Raji (cell line): Measurements from ENCODE around the gene TLK1.

Experiments used
- POLR2A ChIP-seq: IDR thresholded peaks from 2 replicates; pipeline ENCODE4 v1.6.1; 2011; ENCODE audit warnings: low read depth, low read length, control low read depth; ENCODE audit not compliant: insufficient read depth

Gene TLK1

GRCh38 chr2:171180229-171180930 lies 19.7 kb upstream of the TLK1 start:
- no peak for TF ChIP-seq POLR2A

- TF ChIP-seq POLR2A, result no peak
These were observed 18.3 kb upstream of the TLK1 start for GRCh38 chr2:171178993-171179392.

- no peak for TF ChIP-seq POLR2A
These were observed 15.8 kb upstream of the TLK1 start for GRCh38 chr2:171176516-171176915.

- no peak for TF ChIP-seq POLR2A
These were observed 13.4 kb upstream of the TLK1 start for GRCh38 chr2:171174075-171174474.

DNA sequence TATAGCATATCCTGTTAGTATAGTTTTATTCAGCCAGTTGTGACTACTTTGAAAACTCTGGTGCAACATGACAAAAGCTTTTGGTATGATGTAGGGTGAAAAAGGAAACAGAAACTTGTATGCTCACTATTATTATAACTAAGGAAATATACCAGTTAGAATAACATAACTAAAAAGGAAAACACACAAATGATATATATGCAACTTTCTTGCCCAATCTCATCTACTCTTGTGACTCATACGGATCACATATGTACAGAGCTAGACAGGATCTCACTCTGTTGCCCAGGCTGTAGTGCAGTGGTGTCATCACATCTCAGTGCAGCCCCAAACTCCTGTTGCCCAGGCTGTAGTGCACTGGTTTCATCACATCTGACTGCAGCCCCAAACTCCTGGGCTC lies 12.4 kb upstream of the TLK1 start:
- TF ChIP-seq POLR2A, result no peak

- no peak for TF ChIP-seq POLR2A
These were observed 11.1 kb upstream of the TLK1 start for GRCh38 chr2:171171808-171172207.

GRCh38 chr2:171169839-171170238 lies 9.1 kb upstream of the TLK1 start:
- TF ChIP-seq POLR2A, result no peak

- TF ChIP-seq POLR2A, result no peak
These were observed 8.6 kb upstream of the TLK1 start for GRCh38 chr2:171169333-171169732.

GRCh38 chr2:171167352-171167997 lies 6.8 kb upstream of the TLK1 start:
- TF ChIP-seq POLR2A, result no peak

DNA sequence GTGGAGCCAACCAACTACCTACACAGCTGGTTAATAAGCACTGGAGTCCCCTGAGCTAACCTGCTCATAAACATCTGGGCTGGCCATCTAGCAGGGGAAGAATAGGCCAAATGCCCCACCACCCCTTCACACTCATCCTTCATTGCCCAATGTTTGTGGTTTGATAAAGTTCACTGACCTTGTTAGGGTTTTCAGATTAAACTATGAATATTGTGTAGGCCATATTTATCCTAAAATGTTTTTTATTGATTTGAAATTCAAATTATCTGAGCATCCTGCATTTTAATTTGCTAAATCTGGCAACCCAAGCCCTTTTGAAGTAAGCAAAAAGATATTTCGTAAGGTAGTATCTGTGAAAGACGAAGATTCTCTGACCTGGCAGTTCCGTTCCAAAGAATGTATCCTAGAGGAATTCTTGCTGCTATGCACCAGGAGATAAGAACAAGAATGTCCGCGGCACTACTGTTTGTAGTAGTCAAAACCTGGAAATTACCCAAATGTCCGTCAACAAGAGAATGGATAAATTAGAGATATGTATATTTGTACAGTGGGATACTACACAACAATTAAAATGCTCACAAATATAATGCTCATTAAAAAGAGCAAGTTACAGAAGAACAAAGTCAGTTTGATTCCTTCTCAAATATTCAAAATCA lies 5.8 kb upstream of the TLK1 start:
- no peak for TF ChIP-seq POLR2A

DNA sequence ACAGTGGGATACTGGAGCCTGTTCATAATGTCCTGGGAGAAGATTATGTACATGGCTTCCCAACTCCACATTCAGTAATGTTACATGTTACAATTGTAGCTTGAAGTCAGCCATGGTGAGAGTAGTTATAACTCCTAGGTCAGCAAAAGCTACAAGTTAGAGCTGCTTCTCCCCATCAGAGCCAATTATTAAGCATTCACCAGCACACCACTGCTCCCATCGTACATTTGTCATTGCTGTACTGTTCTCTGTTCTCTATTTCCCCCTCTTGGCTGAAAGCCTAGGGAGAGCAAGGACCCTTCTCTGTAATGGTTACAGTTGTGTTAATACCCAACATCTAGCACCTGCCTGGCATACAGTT lies 5.3 kb upstream of the TLK1 start:
- no peak for TF ChIP-seq POLR2A

DNA sequence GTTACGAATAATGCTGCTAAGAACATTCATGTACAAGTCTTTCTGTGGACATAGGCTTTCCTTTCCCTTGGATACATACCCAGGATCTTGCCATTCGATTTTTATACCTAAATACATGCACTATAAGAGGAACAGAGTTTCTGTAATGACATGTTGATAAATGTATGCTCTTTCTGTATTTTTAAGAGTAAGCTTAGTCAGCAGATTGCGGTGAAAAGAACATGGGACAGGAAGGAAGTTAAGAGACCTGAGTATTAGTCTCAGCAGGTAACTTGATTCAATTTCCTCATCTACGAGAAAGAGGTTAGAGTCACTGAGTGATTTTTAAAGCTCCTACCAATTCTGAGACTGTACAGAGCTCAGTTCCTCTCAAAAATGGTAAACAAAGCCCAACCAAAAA lies 2.6 kb upstream of the TLK1 start:
- TF ChIP-seq POLR2A, result no peak

DNA sequence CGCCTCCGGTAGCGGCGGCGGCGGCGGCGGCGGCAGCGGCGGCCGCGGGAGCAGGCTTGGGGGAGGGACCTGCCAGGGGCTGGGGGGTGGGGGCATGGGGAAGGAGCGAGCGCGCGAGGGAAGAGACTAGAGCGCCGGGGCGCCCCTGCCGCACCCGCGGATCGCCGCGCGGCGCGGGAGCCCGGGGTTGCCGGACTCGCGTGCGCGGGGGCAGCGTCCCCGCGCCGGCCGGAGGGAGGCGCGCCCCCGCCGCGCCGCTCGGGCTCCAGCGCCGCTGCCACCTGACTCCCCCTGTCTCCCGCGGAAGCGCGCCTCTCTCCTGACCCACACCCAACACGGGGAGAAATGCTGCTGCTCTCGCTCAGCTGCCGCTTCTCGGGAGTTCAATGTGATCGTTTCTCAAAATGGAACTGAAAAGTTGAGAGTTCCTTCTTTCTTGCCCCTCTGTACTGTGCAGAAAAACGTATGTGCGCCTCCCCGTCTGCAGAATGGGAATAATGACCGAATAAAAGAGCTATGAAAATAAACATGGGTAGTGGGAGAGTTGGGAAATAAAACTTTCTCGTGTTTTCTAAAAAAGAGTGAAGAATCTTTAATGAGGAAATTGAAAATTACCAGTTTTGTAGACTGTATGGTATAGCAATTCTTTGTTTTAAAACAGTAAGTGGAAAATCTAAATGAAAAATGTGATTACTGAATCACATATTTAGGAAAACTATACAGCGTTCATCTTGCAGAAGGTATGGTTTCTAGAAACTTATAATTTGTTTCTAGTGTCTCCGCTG lies 455 bp upstream of the TLK1 start:
- TF ChIP-seq POLR2A, result peak; percentile 61

GRCh38 chr2:171159372-171160118 lies 1.1 kb downstream of the TLK1 start:
- peak; percentile 50 for TF ChIP-seq POLR2A
